Dedifferentiated amniotic fluid mesenchymal stem cell (primary cell): ENCODE measurements around the gene EMC1.
"Not testable (repeated sequence)": the region's sequence is repeated elsewhere in the genome, so short reads cannot be mapped to it uniquely, and the experiment has no call there.

Experiments used
- DNase-seq: peaks from one replicate; pipeline ENCODE4 v3.0.0-alpha.2; 2016; ENCODE audit errors: extremely low spot score

The EMC1 gene

GRCh38 chr1:19190468-19190867 lies 60.9 kb downstream of the EMC1 start:
- DNase-seq = no peak

DNA sequence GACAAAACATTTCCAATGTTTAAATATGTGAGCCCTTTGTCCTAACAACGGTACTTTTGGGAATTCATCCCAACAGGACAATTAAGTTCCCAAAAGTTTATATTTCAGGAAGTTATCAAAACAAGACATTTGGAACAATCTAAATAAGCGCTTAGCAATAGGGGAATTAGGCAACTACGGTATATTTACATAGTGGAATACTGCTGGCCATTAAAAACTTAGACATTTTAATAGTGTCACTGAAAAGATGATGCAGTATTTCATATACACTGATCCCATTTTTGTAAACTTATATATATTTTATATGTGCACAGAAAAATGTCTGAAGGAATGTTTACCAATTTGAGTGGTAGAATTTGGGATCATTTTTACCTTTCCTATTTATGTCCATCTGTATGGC lies 62.1 kb downstream of the EMC1 start:
- DNase-seq = no peak

GRCh38 chr1:19187852-19188251 lies 63.5 kb downstream of the EMC1 start:
- no peak for DNase-seq

DNA sequence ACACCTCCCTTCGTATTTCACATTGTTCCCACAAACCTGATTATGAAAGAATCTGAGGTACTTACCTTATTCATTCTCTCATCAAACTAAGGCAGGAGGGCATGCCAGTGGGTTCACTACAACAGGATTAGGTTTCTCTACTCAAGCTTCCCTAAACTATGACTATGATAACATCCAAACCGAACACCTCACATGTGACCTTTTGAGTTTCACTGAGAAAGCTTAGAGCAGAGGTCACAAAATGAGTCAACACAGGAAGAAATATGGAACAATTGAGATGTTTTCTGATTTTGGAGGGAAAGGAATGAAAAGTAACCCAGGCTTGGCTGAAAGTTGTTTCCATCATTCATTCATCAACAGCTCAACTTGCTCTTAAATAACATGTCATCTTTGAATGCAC lies 65.3 kb downstream of the EMC1 start:
- DNase-seq = no peak

- no peak for DNase-seq
Observed at GRCh38 chr1:19182223-19182622, 69.1 kb downstream of the EMC1 start.

DNA sequence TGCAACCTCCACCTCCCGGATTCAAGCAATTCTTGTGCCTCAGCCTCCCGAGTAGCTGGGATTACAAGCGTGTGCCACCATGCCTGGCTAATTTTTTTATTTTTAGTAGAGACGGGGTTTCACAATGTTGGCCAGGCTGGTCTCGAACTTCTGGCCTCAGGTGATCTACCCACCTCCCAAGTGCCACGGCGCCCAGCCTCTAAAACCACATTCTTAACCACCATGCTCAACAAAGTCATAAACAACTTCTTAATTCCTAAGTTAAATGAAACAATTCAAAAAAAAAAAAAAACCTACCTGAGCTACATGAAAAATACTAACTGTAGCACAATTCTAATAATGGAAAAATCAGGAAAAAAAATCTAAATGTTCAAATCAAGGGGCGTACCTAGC lies 71.1 kb downstream of the EMC1 start:
- not testable (repeated sequence) for DNase-seq

DNA sequence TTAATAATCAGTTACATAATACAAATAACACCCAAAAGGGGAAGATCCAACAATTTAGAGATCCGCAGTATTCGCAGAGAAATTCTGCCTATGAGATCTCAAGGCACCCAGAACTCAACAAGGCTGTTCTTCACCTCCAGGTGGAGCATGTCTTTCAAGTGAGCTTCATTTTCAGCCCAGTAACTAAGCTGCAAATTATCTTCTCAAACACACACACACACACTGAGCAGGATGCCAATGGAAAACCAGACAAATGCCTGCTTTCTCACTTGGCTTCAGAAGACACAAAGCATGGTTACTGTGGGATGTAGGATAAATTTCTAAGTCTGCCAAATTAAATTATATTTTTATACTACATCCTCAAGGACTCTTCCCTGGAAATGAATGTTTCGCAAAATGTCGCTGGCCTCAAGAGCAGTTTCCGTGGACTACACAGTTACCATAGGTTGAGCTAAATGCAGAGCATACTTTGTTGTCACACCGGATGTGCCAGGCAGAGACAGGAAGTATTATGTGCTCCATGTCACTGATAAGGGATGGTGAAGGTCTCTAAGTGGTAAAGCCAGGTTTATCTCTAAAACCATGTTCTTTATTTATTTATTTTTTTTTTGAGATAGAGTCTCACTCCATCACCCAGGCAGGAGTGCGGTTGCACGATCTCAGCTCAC lies 71.6 kb downstream of the EMC1 start:
- no peak for DNase-seq

DNA sequence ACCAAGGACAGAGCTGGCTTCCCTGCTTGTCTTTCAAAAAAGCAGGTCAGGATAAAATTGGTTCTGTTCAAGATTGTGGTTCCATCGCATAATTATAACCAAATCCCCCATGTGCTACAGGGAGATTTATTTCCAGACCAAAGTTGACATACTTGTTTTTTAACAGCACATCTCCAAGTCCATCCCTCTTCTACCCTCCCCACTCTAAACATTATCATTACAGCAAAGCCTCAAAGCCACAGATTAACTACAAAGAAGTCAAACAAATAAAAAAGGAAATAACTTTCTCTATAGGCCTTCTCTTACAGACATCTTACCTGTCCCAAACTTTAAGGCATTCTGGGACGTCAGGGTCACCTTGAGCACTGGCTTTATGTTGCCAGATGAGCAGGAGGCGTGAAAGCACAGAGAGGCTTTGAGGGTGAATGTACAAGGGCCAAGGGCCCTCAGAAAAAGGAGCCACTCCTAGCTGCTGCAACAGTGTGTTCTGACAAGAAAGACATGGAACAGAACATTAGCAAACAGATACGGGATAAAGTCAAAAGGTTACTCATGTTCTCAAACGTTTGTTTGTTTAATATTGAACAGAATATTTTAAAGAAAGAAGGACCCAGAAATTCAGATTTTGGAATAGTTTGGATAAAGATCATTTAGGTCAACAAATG lies 72.5 kb downstream of the EMC1 start:
- DNase-seq = no peak

DNA sequence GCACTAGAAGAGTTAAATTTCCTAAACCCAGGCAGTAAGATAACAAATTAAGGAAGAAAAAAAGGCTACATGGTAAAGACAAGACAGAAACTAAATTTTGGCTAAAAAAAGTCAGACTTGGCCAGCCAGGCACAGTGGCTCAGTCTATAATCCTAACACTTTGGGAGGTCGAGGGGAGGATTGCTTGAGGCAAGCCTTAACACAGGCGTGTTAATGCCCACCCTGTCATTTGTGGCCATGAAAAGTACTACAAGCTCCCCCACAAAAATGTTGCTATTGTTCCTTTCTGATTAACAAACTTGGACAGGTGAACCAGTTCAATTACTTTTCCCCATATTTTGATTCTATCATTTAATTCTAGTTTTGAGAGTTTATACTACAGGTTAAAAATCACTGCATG lies 73.5 kb downstream of the EMC1 start:
- no peak for DNase-seq

DNA sequence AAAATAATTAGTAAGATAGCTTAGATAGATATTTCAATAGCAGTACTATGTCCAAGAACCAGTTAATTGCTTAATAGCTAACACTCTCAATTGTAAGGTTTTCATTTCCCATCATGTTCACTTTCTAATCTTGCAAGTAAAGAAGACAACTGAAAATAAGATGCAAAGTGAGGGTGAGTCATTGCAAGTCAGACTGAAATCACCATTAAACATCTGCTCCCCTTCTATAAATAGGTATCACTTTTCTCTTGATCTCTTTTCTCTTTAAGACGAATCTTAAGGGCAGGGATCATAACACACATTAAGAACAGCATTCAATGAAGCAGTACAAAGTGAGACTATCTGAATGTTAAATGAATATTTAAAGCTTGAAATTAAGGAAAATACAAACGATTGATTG lies 81.7 kb downstream of the EMC1 start:
- DNase-seq = no peak

DNA sequence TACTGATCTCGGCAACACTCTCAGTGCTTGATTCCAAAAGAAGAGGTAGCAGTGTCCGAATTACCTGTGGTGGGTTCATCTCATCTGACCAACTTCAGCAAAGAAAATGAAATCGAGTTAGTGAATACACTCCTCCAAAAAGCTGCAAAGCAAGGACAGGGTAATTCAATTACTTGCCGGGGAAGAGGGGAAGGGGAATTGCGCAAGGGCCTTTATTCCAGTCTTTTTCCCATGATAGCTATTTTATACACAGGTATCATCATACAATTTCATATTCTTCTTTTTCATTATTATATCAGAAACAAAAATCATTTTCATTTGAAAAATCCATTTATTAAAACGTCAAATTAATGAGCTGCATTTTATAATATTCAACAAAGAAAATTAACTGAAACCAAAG lies 84.2 kb downstream of the EMC1 start:
- DNase-seq = no peak

- no peak for DNase-seq
Observed at GRCh38 chr1:19166066-19166465, 85.3 kb downstream of the EMC1 start.
